SJCRH30 (cell line): Measurements from ENCODE around the gene CNTNAP2. TPM values are rescaled to one million over a fixed set of nuclear protein-coding genes. Genes with fewer than 3 reads are reported as not detected.
A peak's percentile ranks its signal among the peaks of the same experiment; 100 is the strongest.

Experiments
- DNase-seq, 2 experiments: peaks; one replicate each; pipeline ENCODE4 v3.0.0-alpha.2; 2015 to 2020
- H3K27ac ChIP-seq: fragments of 250-450 bp; sonication (Bioruptor Pico); 2 replicates; pipeline ENCODE4 v1.5.1; 2020; ENCODE audit warnings: mild to moderate bottlenecking, moderate library complexity
- H3K27me3 ChIP-seq: fragments of 250-450 bp; sonication (Bioruptor Pico); 2 replicates; pipeline ENCODE4 v1.5.1; 2020; ENCODE audit warnings: mild to moderate bottlenecking, moderate library complexity
- H3K36me3 ChIP-seq: fragments of 250-450 bp; sonication (Bioruptor Pico); 2 replicates; pipeline ENCODE4 v1.5.1; 2020; ENCODE audit warnings: mild to moderate bottlenecking, moderate library complexity
- H3K4me1 ChIP-seq: fragments of 250-450 bp; sonication (Bioruptor Pico); 2 replicates; pipeline ENCODE4 v1.5.1; 2020; ENCODE audit warnings: mild to moderate bottlenecking, moderate library complexity
- H3K4me3 ChIP-seq: fragments of 250-450 bp; sonication (Bioruptor Pico); 2 replicates; pipeline ENCODE4 v1.5.1; 2020; ENCODE audit warnings: mild to moderate bottlenecking, moderate library complexity
- H3K9me3 ChIP-seq: fragments of 250-450 bp; sonication (Bioruptor Pico); replicated peaks from 2 replicates; pipeline ENCODE4 v1.5.1; 2020; ENCODE audit warnings: mild to moderate bottlenecking, moderate library complexity
- total RNA-seq: library from RNA; depleted of rRNA; stranded (reverse); fragments of >200 nt; shearing (Covaris generic); gene quantifications from 2 replicates; pipeline ENCODE4 v1.2.3, GENCODE V29; 2014

CNTNAP2 gene
- total RNA-seq, 1 experiment from 2014 or later, result not detected

DNA sequence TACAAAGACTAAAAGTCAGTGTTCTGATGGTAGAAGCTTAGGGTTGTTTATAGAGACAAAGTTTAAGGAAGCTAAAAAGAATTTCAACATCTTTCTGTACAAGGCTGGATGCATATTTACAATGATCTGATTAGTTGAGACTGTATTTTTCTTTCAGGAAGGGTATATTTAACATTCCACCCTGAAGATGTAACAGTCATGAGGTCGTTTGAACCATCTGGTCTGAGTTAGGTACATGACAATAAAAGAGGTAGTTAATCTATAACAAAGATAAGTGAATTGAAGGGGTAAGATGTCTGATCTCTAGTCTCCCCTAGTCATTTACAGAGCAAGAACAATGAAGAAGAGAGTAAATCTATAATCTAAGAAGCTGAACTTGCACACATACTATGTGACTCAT lies 821.2 kb downstream of the CNTNAP2 start:
- Histone ChIP-seq H3K36me3 (no peaks in the 10 kb centered on the region), H3K4me3 (no peak overlapping the region)

DNA sequence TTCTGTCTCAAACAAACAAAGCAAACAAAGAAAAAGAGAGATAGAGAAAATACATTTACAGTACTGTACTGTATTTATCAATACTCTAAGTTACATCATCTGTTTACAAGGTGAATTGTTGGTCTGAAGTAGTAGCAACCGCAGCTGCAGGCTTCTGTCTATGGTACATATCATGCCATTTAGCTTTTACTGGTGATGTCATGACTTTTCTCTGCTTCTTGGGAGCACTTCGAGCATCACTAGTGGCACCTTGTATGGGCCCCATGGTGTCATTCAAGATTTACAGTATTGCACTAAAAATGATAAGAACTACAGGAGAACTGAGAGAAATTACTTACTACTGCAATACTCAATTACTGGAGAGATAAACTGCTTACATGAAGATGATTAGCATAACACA lies 826.9 kb downstream of the CNTNAP2 start:
- H3K4me1 ChIP-seq, result no peaks in the 10 kb centered on the region
- H3K27ac ChIP-seq, result no peak overlapping the region
- no peak for DNase-seq
- no peak overlapping the region for H3K4me3 ChIP-seq
- H3K27me3 ChIP-seq, result peaks cover 9% of the 10 kb centered on the region
- H3K36me3 ChIP-seq, result no peaks in the 10 kb centered on the region
- H3K9me3 ChIP-seq, result no peaks in the 10 kb centered on the region

More for the DNA sequence above, 821.2 kb downstream of the CNTNAP2 start:
- H3K27ac ChIP-seq, result no peak overlapping the region
- H3K4me1 ChIP-seq, result no peaks in the 10 kb centered on the region
- no peaks in the 10 kb centered on the region for H3K9me3 ChIP-seq
- DNase-seq, result no peak
- peaks cover 5% of the 10 kb centered on the region; the same call in 1 of the 2 replicates for H3K27me3 ChIP-seq

DNA sequence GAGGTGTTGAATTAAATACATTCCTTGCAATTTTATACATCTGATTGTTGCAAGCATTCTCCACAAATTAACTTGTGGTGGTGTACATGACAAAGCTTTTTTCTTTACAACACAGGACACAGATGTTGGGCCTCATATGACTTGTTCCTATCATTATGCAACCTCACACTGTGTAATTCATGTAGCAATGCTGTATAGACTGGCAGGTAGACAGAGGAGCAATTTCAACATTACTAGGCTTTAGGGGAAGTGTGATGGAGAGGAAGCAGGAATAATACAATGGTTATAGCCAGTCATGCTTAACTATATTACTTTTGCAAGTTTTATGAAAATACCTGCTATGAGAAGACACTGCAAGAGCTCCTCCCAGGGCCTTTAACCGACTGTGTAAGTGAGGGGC lies 832.1 kb downstream of the CNTNAP2 start:
- DNase-seq, result no peak
- Histone ChIP-seq H3K27ac (no peak overlapping the region), H3K36me3 (no peaks in the 10 kb centered on the region)

DNA sequence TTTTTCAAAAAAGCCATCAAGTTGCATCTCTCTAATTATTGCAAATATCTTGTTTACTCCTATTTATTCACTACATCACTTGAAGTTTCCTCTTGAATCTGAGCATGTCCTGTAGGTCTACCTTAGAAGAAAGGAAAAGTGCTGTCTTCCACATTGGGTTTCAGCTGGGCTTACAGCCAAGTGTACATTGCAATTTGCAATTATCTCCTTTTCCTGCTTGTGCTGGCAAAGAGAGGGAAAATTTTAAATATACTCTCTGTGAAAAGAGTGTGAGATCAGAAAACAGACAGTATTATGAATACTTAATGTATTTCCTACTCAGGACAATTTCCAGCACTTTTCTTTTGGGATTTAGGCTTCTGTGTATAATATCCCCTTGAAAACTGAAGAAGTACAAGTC lies 839.7 kb downstream of the CNTNAP2 start:
- Histone ChIP-seq H3K4me1 (peaks cover 3% of the 10 kb centered on the region), H3K36me3 (no peaks in the 10 kb centered on the region), H3K27ac (no peak overlapping the region), H3K4me3 (no peak overlapping the region), H3K27me3 (peaks cover 3% of the 10 kb centered on the region; the same call in 1 of the 2 replicates), H3K9me3 (no peaks in the 10 kb centered on the region)
- DNase-seq, result no peak

More for the DNA sequence above, 832.1 kb downstream of the CNTNAP2 start:
- Histone ChIP-seq H3K27me3 (peaks cover 4% of the 10 kb centered on the region; the same call in 1 of the 2 replicates), H3K9me3 (no peaks in the 10 kb centered on the region), H3K4me3 (no peak overlapping the region), H3K4me1 (no peaks in the 10 kb centered on the region)

DNA sequence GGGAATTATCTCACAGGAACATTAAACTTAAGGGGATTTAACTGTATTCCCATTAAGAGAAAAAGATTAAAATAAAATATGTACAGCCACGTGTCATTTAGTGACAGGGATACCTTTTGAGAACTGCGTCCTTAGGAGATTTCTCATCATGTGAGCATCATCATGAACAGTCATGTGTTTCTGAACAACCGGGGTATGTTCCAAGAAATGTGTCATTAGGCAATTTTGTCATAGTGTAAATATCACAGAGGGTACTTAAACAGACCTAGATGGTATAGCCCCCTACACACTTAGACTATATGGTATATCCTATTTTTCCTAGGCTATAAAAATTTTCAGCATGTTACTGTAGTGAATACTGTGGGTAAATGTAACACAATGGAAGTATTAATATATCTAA lies 840.3 kb downstream of the CNTNAP2 start:
- no peaks in the 10 kb centered on the region for H3K9me3 ChIP-seq
- H3K4me1 ChIP-seq, result peaks cover 8% of the 10 kb centered on the region
- no peak overlapping the region for H3K27ac ChIP-seq
- DNase-seq, result no peak
- no peak overlapping the region for H3K4me3 ChIP-seq
- H3K27me3 ChIP-seq, result peaks cover 3% of the 10 kb centered on the region; the same call in 1 of the 2 replicates
- no peaks in the 10 kb centered on the region for H3K36me3 ChIP-seq

DNA sequence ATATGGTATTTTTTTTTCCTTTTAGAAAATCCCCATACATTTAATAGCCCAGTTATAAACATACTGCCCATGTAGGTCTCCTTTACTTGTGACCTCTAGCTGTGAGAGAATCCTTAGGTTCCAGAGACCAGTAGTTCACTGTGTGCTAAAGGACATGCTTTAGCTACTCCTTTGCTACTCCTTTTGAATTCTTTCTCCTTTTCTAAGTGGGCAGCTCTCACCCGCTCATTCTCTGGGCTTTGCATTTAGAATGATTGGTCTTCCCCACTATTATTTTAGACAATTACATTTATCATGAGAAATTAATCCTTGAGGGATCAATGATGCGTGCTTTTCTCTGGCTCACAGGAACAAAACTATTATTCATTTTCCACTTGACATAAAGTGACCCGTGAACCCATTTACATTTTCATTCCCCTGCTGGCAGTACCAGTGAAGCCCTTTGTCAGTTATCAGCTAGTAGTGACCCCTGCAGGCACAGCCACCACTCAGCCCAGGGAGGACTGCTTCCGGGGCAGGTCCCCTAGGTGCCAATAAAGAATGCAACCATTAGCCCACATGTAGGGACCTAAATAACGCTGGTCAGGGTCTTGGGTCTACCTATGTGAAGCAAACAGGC lies 844.3 kb downstream of the CNTNAP2 start:
- no peaks in the 10 kb centered on the region for H3K36me3 ChIP-seq
- DNase-seq, result peak; percentile 7 to 11
- no peaks in the 10 kb centered on the region for H3K9me3 ChIP-seq
- peaks cover 11% of the 10 kb centered on the region for H3K4me1 ChIP-seq
- H3K4me3 ChIP-seq, result peak overlapping the region; percentile 15; the same call in 1 of the 2 replicates
- peaks cover 3% of the 10 kb centered on the region; the same call in 1 of the 2 replicates for H3K27me3 ChIP-seq
- peak overlapping the region; percentile 23; the same call in 1 of the 2 replicates for H3K27ac ChIP-seq

DNA sequence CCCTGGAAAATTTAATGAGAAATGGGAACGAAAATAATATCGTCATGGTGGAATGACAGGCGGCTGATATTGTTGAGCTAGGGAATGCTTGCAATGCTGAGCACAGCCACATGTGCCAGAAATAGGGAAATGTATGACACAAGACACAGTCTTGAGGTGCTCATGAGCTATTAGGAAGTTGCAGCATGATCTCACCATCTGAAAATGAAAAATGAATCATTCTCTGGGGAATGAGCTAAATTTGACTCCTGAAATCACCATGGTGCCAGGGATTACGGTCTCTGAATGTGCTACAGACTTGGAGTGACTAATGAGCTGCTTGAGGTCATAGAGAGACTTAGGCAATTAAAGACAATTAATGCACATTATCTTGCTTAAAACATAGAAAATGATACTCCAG lies 845.0 kb downstream of the CNTNAP2 start:
- H3K9me3 ChIP-seq, result no peaks in the 10 kb centered on the region
- DNase-seq, result peak; percentile 32 to 52
- no peaks in the 10 kb centered on the region for H3K36me3 ChIP-seq
- H3K27me3 ChIP-seq, result peaks cover 3% of the 10 kb centered on the region; the same call in 1 of the 2 replicates
- peak overlapping the region; percentile 35 for H3K27ac ChIP-seq
- peaks cover 11% of the 10 kb centered on the region for H3K4me1 ChIP-seq
- H3K4me3 ChIP-seq, result peak overlapping the region; percentile 15; the same call in 1 of the 2 replicates

DNA sequence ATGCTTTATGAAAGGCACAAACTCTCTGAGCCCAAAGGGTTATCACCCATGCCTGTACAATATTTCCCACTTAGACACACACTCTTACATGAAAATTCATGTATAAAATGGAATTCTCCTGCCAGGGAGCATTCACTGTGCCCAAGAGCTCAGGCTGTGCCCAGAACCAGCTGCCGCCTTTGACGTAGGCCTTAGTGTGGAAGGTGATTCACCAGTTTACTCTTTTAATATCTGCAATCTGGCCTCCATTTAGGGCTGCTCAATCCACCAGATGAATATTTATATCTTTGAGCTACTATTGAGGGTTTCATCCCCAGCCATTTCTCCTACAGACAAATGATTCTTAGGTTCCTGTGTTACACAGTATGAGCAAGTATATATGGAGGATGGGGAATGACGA lies 849.7 kb downstream of the CNTNAP2 start:
- Histone ChIP-seq H3K27ac (no peak overlapping the region), H3K9me3 (no peaks in the 10 kb centered on the region), H3K36me3 (no peaks in the 10 kb centered on the region), H3K4me1 (peaks cover 9% of the 10 kb centered on the region), H3K4me3 (no peak overlapping the region), H3K27me3 (no peaks in the 10 kb centered on the region)
- DNase-seq, result no peak

DNA sequence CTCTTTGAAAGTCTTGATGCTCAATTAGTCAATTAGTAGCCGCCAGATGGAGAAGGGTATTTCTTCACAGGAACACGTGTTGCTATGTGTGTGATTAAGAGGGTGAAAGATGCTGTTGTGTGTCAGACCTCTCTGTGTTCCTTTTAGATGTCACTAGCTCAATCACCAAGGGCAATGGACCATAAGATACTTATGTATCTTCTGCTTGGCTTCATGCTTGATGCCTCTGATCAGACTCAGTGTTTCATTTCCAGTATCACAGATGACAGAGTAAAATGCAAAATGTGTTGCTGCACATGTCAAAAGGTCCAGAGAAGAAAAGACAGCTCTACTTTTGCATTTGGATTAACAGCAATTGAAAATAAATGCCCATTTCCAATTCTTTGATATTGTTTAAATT lies 865.9 kb downstream of the CNTNAP2 start:
- Histone ChIP-seq H3K4me3 (no peak overlapping the region), H3K4me1 (no peaks in the 10 kb centered on the region), H3K36me3 (no peaks in the 10 kb centered on the region), H3K27ac (no peak overlapping the region), H3K27me3 (no peaks in the 10 kb centered on the region), H3K9me3 (no peaks in the 10 kb centered on the region)
- DNase-seq, result no peak

DNA sequence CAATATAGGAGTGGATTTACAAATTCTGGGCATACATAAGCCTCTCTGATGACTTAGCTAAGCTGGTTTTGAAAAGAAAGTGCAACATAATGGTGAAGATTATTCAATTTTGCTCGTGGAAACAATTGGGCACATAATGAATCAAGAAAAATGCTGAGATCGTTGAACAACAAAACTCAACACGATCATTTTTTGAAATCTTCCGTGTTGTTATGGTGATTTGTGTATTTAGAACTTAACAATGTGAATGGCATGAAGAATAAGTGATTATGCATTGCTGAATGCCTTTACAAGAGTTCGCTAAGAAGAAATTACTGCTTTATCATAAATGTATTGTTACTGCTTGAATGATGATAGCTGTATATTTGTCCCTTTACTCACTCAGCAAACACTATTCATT lies 875.0 kb downstream of the CNTNAP2 start:
- Histone ChIP-seq H3K9me3 (no peaks in the 10 kb centered on the region), H3K27me3 (no peaks in the 10 kb centered on the region), H3K36me3 (no peaks in the 10 kb centered on the region), H3K4me1 (no peaks in the 10 kb centered on the region), H3K27ac (no peak overlapping the region), H3K4me3 (no peak overlapping the region)
- no peak for DNase-seq

DNA sequence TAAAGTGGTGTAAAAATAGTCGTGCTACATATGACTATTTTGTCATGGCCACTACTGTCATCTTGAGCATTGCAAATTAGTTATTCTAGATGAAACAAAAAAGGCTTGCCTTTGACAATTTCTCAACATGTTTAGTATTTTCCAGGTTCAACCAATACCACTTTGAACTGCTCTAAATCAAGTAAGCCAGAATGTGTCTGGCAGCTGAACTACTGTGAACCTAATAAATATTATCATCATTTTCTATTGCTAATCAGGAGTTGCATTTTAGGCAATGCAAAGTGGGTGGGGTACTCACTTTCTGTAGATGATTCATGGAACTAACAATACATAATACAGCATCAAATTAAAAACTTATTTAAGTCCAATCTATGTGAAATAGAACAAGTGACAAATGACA lies 877.2 kb downstream of the CNTNAP2 start:
- no peaks in the 10 kb centered on the region for H3K9me3 ChIP-seq
- no peaks in the 10 kb centered on the region for H3K4me1 ChIP-seq
- DNase-seq, result no peak
- H3K27ac ChIP-seq, result no peak overlapping the region
- no peak overlapping the region for H3K4me3 ChIP-seq
- H3K27me3 ChIP-seq, result no peaks in the 10 kb centered on the region
- no peaks in the 10 kb centered on the region for H3K36me3 ChIP-seq

DNA sequence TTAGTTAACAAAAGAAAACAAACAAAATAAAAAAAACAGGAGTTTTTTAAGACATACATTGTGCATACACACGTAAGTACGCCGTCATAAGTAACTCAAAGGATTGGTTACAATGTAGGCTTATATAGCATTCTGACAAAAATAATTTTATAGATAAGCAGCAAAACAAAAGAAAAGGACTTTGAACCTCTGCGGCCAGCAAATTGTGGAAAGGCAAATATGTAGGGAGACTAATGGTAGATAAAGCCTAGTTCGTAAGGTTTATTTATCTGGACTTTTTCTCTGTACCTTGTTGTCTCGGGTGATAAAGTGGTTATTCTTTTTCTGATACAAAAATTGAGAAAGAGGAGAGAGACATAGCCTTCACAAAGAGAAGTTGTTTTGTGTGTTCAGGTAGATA lies 891.9 kb downstream of the CNTNAP2 start:
- DNase-seq, result no peak
- H3K4me3 ChIP-seq, result no peak overlapping the region
- no peaks in the 10 kb centered on the region for H3K4me1 ChIP-seq

DNA sequence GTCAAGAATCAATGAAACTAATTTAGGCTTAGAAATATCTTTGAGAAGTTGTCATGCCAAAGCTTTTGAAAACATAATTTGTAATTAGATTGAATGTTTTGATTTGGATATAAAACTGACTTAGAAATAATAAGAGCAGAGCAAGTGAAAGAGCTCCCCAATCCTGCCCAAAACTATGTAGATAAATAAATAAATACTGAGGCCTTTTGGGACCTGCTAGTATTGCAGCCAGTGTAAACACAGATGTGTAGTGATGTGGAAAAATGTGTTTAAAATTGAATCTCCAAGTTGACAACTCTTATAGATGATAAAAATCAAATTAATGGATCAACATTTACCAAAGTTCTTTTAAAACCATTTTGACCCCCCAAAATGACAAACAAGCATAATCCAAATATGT lies 896.1 kb downstream of the CNTNAP2 start:
- no peak for DNase-seq
- Histone ChIP-seq H3K36me3 (no peaks in the 10 kb centered on the region), H3K27ac (no peak overlapping the region), H3K9me3 (no peaks in the 10 kb centered on the region), H3K4me1 (no peaks in the 10 kb centered on the region; the same call in 1 of the 2 replicates), H3K27me3 (peaks cover 6% of the 10 kb centered on the region; the same call in 1 of the 2 replicates), H3K4me3 (no peak overlapping the region)

More for the DNA sequence above, 891.9 kb downstream of the CNTNAP2 start:
- Histone ChIP-seq H3K36me3 (no peaks in the 10 kb centered on the region), H3K9me3 (no peaks in the 10 kb centered on the region), H3K27me3 (peaks cover 8% of the 10 kb centered on the region; the same call in 1 of the 2 replicates), H3K27ac (no peak overlapping the region)

DNA sequence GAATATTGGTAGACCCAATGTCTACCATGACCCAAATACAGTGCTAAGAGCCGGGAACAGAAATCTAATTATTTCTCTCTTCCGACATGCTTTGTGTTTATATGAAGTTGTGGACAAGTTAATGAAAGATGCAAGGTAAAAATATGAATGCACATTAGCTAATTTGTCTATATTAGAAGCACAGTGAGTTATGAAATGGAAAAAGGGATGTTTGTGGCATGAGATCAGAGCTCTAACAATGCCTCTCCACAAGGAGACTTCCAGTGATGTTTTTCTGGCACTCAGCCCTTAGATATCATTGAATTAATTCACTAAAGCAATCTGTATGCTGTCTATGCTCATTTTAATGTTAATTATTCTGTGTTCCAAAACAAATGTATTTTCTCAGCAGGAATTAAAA lies 897.2 kb downstream of the CNTNAP2 start:
- Histone ChIP-seq H3K9me3 (no peaks in the 10 kb centered on the region), H3K27ac (no peak overlapping the region), H3K4me3 (no peak overlapping the region), H3K27me3 (peaks cover 6% of the 10 kb centered on the region; the same call in 1 of the 2 replicates), H3K4me1 (no peaks in the 10 kb centered on the region; the same call in 1 of the 2 replicates), H3K36me3 (no peaks in the 10 kb centered on the region)
- no peak for DNase-seq

DNA sequence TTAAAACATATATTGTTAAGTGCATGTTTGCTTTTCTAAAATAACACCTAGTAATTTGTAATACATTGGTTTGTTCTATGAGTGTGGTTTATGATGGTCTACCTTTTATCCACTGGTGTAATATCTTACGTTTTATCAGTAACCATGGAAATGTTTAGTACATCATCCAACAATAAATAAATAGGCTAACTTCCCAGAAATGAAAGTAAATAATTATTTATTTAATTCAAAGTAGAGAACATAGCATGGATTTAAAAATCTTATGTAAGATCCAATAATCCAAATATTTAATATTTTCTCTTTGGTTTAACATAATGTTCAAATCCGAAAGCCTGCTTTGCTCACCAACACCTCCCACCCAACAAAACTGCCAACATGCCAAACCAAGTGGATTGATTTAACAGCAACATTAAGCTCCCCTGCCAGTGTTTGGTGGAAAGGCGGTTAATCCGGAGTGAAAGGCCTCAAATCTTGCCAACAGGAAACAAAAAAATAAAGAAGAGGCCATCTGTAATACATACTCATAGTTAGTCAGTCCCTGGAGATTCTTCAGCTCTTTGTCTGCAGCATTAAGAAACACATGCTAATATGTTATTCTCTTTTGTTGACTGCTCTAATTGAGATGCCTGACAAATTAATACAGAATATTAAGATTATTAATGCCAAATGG lies 897.8 kb downstream of the CNTNAP2 start:
- H3K4me3 ChIP-seq, result no peak overlapping the region
- peaks cover under 1% of the 10 kb centered on the region; the same call in 1 of the 2 replicates for H3K27me3 ChIP-seq
- DNase-seq, result no peak
- no peaks in the 10 kb centered on the region for H3K9me3 ChIP-seq
- no peaks in the 10 kb centered on the region; the same call in 1 of the 2 replicates for H3K4me1 ChIP-seq
- H3K36me3 ChIP-seq, result no peaks in the 10 kb centered on the region
- H3K27ac ChIP-seq, result no peak overlapping the region
